Gastroesophageal sphincter (tissue), 4 donors: Measurements from ENCODE around the gene ATAD3B. TPM values are rescaled to one million over a fixed set of nuclear protein-coding genes. Genes with fewer than 3 reads are reported as not detected.

Experiments
- ATAC-seq: fragments of 150-250 bp; one replicate; pipeline ENCODE4 v1.9.1; 2016; ENCODE audit warnings: mild to moderate bottlenecking, moderate library complexity
- H3K27ac ChIP-seq, 4 donors: fragments of 200-600 bp; sonication (generic) in 3 of 4; 1 replicate in 3 of 4; 2 replicates in 1 of 4; pipeline ENCODE4 v1.5.1; 2016 to 2019
- H3K27me3 ChIP-seq: fragments of 200-600 bp; sonication (generic); one replicate; pipeline ENCODE4 v1.5.1; 2019
- H3K36me3 ChIP-seq, 2 donors: fragments of 200-600 bp; sonication (generic); one replicate each; pipeline ENCODE4 v1.5.1; 2019; ENCODE audit warnings: control low read depth in 1 of 2
- H3K4me1 ChIP-seq, 3 donors: fragments of 200-600 bp; sonication (generic); 1 replicate in 2 of 3; 2 replicates in 1 of 3; pipeline ENCODE4 v1.5.1; 2016 to 2019; ENCODE audit warnings: control low read depth in 2 of 3
- H3K4me3 ChIP-seq, 2 donors: fragments of 200-600 bp; sonication (generic); one replicate each; pipeline ENCODE4 v1.5.1; 2019; ENCODE audit warnings: mild to moderate bottlenecking in 1 of 2, moderate library complexity in 1 of 2
- H3K9me3 ChIP-seq, 3 donors: fragments of 200-600 bp; sonication (generic); one replicate each; pipeline ENCODE4 v1.5.1; 2017 to 2019; ENCODE audit warnings: control low read depth in 2 of 3
- EP300 ChIP-seq: sonication (generic); formaldehyde crosslinking; IDR thresholded peaks from one replicate; pipeline ENCODE4 v1.6.1; 2017; ENCODE audit warnings: antibody characterized with exemption, mild to moderate bottlenecking
- POLR2A ChIP-seq, 2 donors: fragments of 450-650 bp; IDR thresholded peaks; one replicate each; pipeline ENCODE4 v1.6.1; 2017; ENCODE audit warnings: antibody characterized with exemption in 2 of 2, mild to moderate bottlenecking in 2 of 2, moderate library complexity in 1 of 2
- POLR2AphosphoS5 ChIP-seq: sonication (generic); formaldehyde crosslinking; IDR thresholded peaks from one replicate; pipeline ENCODE4 v1.6.1; 2017; ENCODE audit warnings: antibody characterized with exemption
- WGBS, 2 donors: methylation state at CpG; one replicate each; pipeline ENCODE4 v1.1.5; 2018; ENCODE audit warnings: low coverage in 1 of 2; 5-methylcytosine and 5-hydroxymethylcytosine counted together
- total RNA-seq, 4 donors: library from RNA; depleted of rRNA; stranded (reverse); fragments of >200 nt; gene quantifications; one replicate each; pipeline ENCODE4 v1.1.0, GENCODE V29; 2016
- TF ChIP-seq, protein P1 (sequence below), 4 experiments: fragments of 200-600 bp in 2 of 4; fragments of 450-650 bp in 2 of 4; sonication (generic) in 1 of 4; IDR thresholded peaks; one replicate each; pipeline ENCODE4 v1.5.1; 2017 to 2019; ENCODE audit warnings: antibody characterized with exemption in 4 of 4, mild to moderate bottlenecking in 2 of 4, moderate library complexity in 2 of 4

Gene ATAD3B
- total RNA-seq, 4 donors from 2014 or later, result 4.1 to 17.9 (median 12.1) TPM

DNA sequence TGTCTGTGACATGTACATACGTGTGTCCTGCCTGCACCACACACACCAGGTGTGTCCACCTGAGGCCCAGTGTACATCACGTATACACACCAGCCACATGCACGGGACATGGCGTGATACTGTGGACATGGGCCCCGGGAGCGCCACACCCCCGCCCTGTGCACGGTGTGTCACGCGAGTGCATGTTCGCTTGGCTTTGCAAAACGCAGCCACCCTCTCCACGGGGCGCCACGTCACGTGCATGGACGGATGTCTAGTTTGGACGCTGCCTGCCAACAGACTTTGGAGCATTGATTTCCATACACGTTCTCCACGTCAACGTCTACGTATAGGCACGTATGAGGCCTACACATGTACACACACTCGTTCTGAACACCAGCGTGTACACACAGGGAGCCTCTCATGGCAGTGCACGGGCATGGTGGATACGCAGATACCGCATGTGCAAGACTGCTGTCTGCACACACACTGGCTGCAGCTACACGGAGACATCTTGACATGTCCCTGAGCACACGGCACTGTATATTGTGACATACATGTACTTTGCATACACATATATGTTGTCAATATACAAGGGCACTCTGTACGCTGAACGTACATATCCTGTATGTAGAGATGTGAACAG lies 66.2 kb downstream of the ATAD3B start:
- H3K27ac ChIP-seq, result no peak overlapping the region
- H3K4me1 ChIP-seq, result peaks cover 0 to 59% (median 14%) of the 10 kb centered on the region in 3 donors
- ATAC-seq, result no peak
- 89 to 92% methylated on average over 19 to 25 of the region's 32 CpGs for whole genome bisulfite sequencing, 2 donors
- no peak for TF ChIP-seq POLR2A (IDR thresholded peaks at IDR 0.05)
- no peak for TF ChIP-seq EP300
- no peak for TF ChIP-seq POLR2AphosphoS5
- TF ChIP-seq, protein P1, sequence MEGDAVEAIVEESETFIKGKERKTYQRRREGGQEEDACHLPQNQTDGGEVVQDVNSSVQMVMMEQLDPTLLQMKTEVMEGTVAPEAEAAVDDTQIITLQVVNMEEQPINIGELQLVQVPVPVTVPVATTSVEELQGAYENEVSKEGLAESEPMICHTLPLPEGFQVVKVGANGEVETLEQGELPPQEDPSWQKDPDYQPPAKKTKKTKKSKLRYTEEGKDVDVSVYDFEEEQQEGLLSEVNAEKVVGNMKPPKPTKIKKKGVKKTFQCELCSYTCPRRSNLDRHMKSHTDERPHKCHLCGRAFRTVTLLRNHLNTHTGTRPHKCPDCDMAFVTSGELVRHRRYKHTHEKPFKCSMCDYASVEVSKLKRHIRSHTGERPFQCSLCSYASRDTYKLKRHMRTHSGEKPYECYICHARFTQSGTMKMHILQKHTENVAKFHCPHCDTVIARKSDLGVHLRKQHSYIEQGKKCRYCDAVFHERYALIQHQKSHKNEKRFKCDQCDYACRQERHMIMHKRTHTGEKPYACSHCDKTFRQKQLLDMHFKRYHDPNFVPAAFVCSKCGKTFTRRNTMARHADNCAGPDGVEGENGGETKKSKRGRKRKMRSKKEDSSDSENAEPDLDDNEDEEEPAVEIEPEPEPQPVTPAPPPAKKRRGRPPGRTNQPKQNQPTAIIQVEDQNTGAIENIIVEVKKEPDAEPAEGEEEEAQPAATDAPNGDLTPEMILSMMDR (IDR thresholded peaks at IDR 0.05), result no peak
- H3K4me3 ChIP-seq, result no peak overlapping the region
- no peaks in the 10 kb centered on the region for H3K27me3 ChIP-seq
- H3K9me3 ChIP-seq, result no peaks in the 10 kb centered on the region
- peaks cover 0 to 36% of the 10 kb centered on the region in 2 donors for H3K36me3 ChIP-seq

- TF ChIP-seq EP300 (no peak), POLR2A (IDR thresholded peaks at IDR 0.05) (no peak), POLR2AphosphoS5 (no peak)
- TF ChIP-seq, protein P1 (IDR thresholded peaks at IDR 0.05), result no peak
- peaks cover 0 to 54% (median 14%) of the 10 kb centered on the region in 3 donors for H3K4me1 ChIP-seq
- no peak for ATAC-seq
- no peaks in the 10 kb centered on the region for H3K27me3 ChIP-seq
- H3K36me3 ChIP-seq, result peaks cover 0 to 39% of the 10 kb centered on the region in 2 donors
- 83 to 84% methylated on average over 2 to 5 of the region's 23 CpGs for WGBS, 2 donors
- H3K9me3 ChIP-seq, result no peaks in the 10 kb centered on the region
- H3K27ac ChIP-seq, result peak overlapping the region in 1 of 4 donors; percentile 79
- no peak overlapping the region for H3K4me3 ChIP-seq
These were observed 66.8 kb downstream of the ATAD3B start for GRCh38 chr1:1538334-1538733.

DNA sequence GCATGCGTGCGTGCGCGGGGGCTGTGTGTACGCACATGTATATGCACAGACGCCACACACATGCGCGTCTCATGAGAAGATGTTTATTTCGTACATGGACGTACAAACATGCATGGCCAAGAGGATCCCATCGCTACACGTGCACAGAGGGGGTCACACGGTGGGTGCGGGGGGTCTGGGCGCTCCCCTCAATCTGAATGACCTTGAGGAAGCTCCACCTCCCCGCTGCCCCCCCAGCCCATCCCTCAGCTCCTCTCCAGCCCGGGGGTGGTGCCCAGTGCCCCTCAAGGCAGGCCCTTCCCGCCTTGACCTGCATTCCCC lies 67.4 kb downstream of the ATAD3B start:
- H3K27me3 ChIP-seq, result no peaks in the 10 kb centered on the region
- H3K9me3 ChIP-seq, result no peaks in the 10 kb centered on the region
- WGBS, 2 donors, result 93% methylated on average over 6 of the region's 18 CpGs; no CpG with 5 or more reads in 1 of the 2 donors
- no peak for ATAC-seq
- TF ChIP-seq EP300 (no peak), POLR2A (IDR thresholded peaks at IDR 0.05) (no peak), POLR2AphosphoS5 (no peak)
- TF ChIP-seq, protein P1 (IDR thresholded peaks at IDR 0.05), result no peak
- peaks cover 0 to 43% of the 10 kb centered on the region in 2 donors for H3K36me3 ChIP-seq
- H3K4me3 ChIP-seq, result peak overlapping the region in 1 of 2 donors; percentile 87
- peak overlapping the region in 3 of 4 donors; percentile 68 to 82 (median 79) for H3K27ac ChIP-seq
- peaks cover 0 to 52% (median 14%) of the 10 kb centered on the region in 3 donors for H3K4me1 ChIP-seq

- TF ChIP-seq EP300, result no peak
- no peak for TF ChIP-seq POLR2A (IDR thresholded peaks at IDR 0.05)
- TF ChIP-seq, protein P1 (IDR thresholded peaks at IDR 0.05), result no peak
- TF ChIP-seq POLR2AphosphoS5, result no peak
- WGBS, 2 donors, result no CpG with 5 or more reads among the region's 66 CpGs
- Histone ChIP-seq H3K4me1 (peaks cover 0 to 52% (median 14%) of the 10 kb centered on the region in 3 donors), H3K27ac (peak overlapping the region; percentile 6 to 82 (median 74)), H3K9me3 (no peaks in the 10 kb centered on the region), H3K36me3 (peaks cover 0 to 39% of the 10 kb centered on the region in 2 donors), H3K27me3 (no peaks in the 10 kb centered on the region), H3K4me3 (peak overlapping the region; percentile 72 to 87)
- ATAC-seq, result peak; percentile 22
These were observed 67.9 kb downstream of the ATAD3B start for GRCh38 chr1:1539310-1540089.
